GM11168 (cell line): ENCODE measurements around the gene PRKACG.
"Not testable (repeated sequence)": the region's sequence is repeated elsewhere in the genome, so short reads cannot be mapped to it uniquely, and the experiment has no call there.

Experiments
- in situ Hi-C: fragments of 300-500 bp; cut with MboI; formaldehyde crosslinking; loops from one replicate; pipeline ENCODE4 v1.12.0; 2022; ENCODE audit warnings: low sequenced_read_pairs; ENCODE audit not compliant: unreplicated experiment

The PRKACG gene

GRCh38 chr9:68986949-68987348 lies 27.0 kb downstream of the PRKACG start:
- in situ Hi-C loops = not testable (repeated sequence)

- in situ Hi-C loops = no loop called here
Measured at GRCh38 chr9:68983522-68984424, 30.1 kb downstream of the PRKACG start.

- in situ Hi-C loops = no loop called here
Measured at GRCh38 chr9:68983008-68983411, 30.9 kb downstream of the PRKACG start.

- in situ Hi-C loops = no loop called here
Measured at GRCh38 chr9:68981789-68982188, 32.1 kb downstream of the PRKACG start.

GRCh38 chr9:68980341-68980914 lies 33.5 kb downstream of the PRKACG start:
- in situ Hi-C loops = no loop called here

- in situ Hi-C loops = no loop called here
Measured at GRCh38 chr9:68979538-68980314, 34.2 kb downstream of the PRKACG start.

- in situ Hi-C loops = no loop called here
Measured at GRCh38 chr9:68978501-68978900, 35.4 kb downstream of the PRKACG start.

GRCh38 chr9:68978066-68978465 lies 35.8 kb downstream of the PRKACG start:
- in situ Hi-C loops = no loop called here

GRCh38 chr9:68975365-68976043 lies 38.4 kb downstream of the PRKACG start:
- in situ Hi-C loops = no loop called here

- in situ Hi-C loops = no loop called here
Measured at GRCh38 chr9:68974901-68975300, 39.0 kb downstream of the PRKACG start.

GRCh38 chr9:68974431-68974830 lies 39.5 kb downstream of the PRKACG start:
- in situ Hi-C loops = no loop called here

- in situ Hi-C loops = no loop called here
Measured at GRCh38 chr9:68973619-68974018, 40.3 kb downstream of the PRKACG start.

GRCh38 chr9:68970151-68970550 lies 43.8 kb downstream of the PRKACG start:
- in situ Hi-C loops = no loop called here

- in situ Hi-C loops = no loop called here
Measured at GRCh38 chr9:68969538-68969937, 44.4 kb downstream of the PRKACG start.

GRCh38 chr9:68967800-68968199 lies 46.1 kb downstream of the PRKACG start:
- in situ Hi-C loops = no loop called here

GRCh38 chr9:68966496-68966944 lies 47.4 kb downstream of the PRKACG start:
- in situ Hi-C loops = no loop called here

GRCh38 chr9:68964765-68965164 lies 49.1 kb downstream of the PRKACG start:
- in situ Hi-C loops = no loop called here

- in situ Hi-C loops = no loop called here
Measured at GRCh38 chr9:68964102-68964541, 49.8 kb downstream of the PRKACG start.

- in situ Hi-C loops = no loop called here
Measured at GRCh38 chr9:68963416-68963815, 50.5 kb downstream of the PRKACG start.
